DND-41 (cell line): ENCODE measurements around the gene ONECUT3.

ENCODE experiments used
- ATAC-seq: fragments of 200-7000 bp; cut with Tn5 transposase; 3 replicates; pipeline ENCODE4 v1.9.1; 2021; ENCODE audit warnings: low read depth; ENCODE audit not compliant: insufficient read depth
- DNase-seq: peaks from one replicate; pipeline ENCODE4 v3.0.0-alpha.2; 2020
- H2AFZ ChIP-seq: 2 replicates; pipeline ENCODE4 v1.6.0; 2012; ENCODE audit warnings: low read depth, low read length
- H3K27ac ChIP-seq: 2 replicates; pipeline ENCODE4 v1.5.1; 2012; ENCODE audit warnings: low read length, inconsistent platforms
- H3K27me3 ChIP-seq: fragments of 200-600 bp; sonication (generic); 2 replicates; pipeline ENCODE4 v1.6.0; 2012; ENCODE audit warnings: low read length, mild to moderate bottlenecking, inconsistent platforms; ENCODE audit not compliant: insufficient read depth, poor library complexity
- H3K36me3 ChIP-seq: 2 replicates; pipeline ENCODE4 v1.5.1; 2012; ENCODE audit warnings: low read length, inconsistent platforms; ENCODE audit not compliant: insufficient read depth
- H3K4me1 ChIP-seq: 2 replicates; pipeline ENCODE4 v1.5.1; 2012; ENCODE audit warnings: mild to moderate bottlenecking, low read length; ENCODE audit not compliant: insufficient read depth
- H3K4me2 ChIP-seq: 2 replicates; pipeline ENCODE4 v1.6.0; 2012; ENCODE audit warnings: mild to moderate bottlenecking, moderate library complexity, low read length, inconsistent platforms; ENCODE audit not compliant: insufficient read depth
- H3K4me3 ChIP-seq, 2 experiments: fragments of 200-600 bp in 1 of 2; shearing (Covaris generic) in 1 of 2; 2 replicates each; pipeline ENCODE4 v1.5.1; 2012 to 2016; ENCODE audit warnings: inconsistent platforms in 2 of 2, low read length in 2 of 2, mild to moderate bottlenecking in 2 of 2, low read depth in 1 of 2, moderate library complexity in 1 of 2
- H3K79me2 ChIP-seq: 2 replicates; pipeline ENCODE4 v1.6.0; 2012; ENCODE audit warnings: low read length, inconsistent platforms; ENCODE audit not compliant: insufficient read depth
- H3K9ac ChIP-seq: 2 replicates; pipeline ENCODE4 v1.6.0; 2012; ENCODE audit warnings: low read depth, mild to moderate bottlenecking, inconsistent platforms, low read length, moderate library complexity
- H3K9me3 ChIP-seq: 2 replicates; pipeline ENCODE4 v1.5.1; 2012; ENCODE audit warnings: low read length, moderate library complexity, mild to moderate bottlenecking, inconsistent platforms; ENCODE audit not compliant: insufficient read depth, severe bottlenecking
- H4K20me1 ChIP-seq: 2 replicates; pipeline ENCODE4 v1.6.0; 2012; ENCODE audit warnings: low read length; ENCODE audit not compliant: insufficient read depth
- CTCF ChIP-seq: IDR thresholded peaks from 2 replicates; pipeline ENCODE4 v1.5.1; 2012; ENCODE audit warnings: borderline replicate concordance, low read length, moderate library complexity, mild to moderate bottlenecking; ENCODE audit not compliant: poor library complexity, severe bottlenecking; ENCODE audit errors: extremely low read depth
- EZH2 ChIP-seq: IDR thresholded peaks from 3 replicates; pipeline ENCODE4 v1.6.1; 2012; ENCODE audit warnings: borderline replicate concordance, low read depth, mild to moderate bottlenecking, moderate library complexity, low read length, inconsistent platforms; ENCODE audit not compliant: severe bottlenecking

The ONECUT3 gene

GRCh38 chr19:1774989-1775772 is 21.9 kb downstream of the ONECUT3 start:
- Histone ChIP-seq H3K4me1 (no peaks in the 10 kb centered on the region), H3K27me3 (no peaks in the 10 kb centered on the region), H3K79me2 (no peaks in the 10 kb centered on the region), H3K4me3 (no peak overlapping the region), H3K9me3 (peaks cover 11% of the 10 kb centered on the region), H3K36me3 (no peaks in the 10 kb centered on the region), H3K4me2 (no peak overlapping the region), H3K27ac (no peak overlapping the region), H4K20me1 (no peaks in the 10 kb centered on the region), H3K9ac (no peak overlapping the region), H2AFZ (no peak overlapping the region)
- peak; percentile 70 for TF ChIP-seq CTCF
- no peak for TF ChIP-seq EZH2
- DNase-seq (peak; percentile 35), ATAC-seq (peak; percentile 65)

DNA sequence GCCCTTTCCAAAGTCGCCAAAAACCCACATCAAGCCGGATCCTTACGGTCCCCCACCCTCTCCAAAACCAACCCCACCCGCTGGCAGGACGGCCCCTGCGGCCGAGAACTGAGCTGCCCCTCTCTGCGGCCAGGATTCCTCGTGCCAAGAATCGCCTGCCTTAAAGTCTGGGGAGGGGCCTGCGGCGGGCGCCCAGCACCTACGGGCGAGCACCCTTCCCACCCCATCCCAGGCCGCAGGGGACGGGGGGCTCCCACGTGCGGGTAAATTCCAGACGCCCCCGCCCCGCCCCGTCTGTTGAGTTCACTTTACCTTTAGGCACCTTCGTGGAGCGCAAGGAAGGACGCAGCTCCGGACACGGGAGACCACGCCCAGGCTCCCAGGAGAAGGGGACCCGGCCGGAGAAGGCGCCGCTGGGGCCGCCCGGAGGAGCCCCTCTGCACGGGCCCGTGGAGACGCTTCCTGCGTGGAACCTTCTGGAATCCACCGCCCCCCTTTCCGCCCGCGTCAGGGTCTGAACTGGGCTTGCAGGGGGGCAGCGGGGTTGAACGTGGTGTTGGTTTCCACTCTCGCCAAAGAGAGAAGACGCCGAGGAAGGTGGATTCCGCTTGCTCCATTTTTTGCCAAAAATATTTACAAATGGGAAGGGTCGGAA is 22.8 kb downstream of the ONECUT3 start:
- DNase-seq: no peak
- Histone ChIP-seq H3K4me3 (no peak overlapping the region), H3K27ac (no peak overlapping the region), H3K4me2 (no peak overlapping the region), H3K9me3 (peaks cover 7% of the 10 kb centered on the region), H3K36me3 (no peaks in the 10 kb centered on the region), H2AFZ (no peak overlapping the region), H3K4me1 (no peaks in the 10 kb centered on the region), H3K27me3 (no peaks in the 10 kb centered on the region), H4K20me1 (no peaks in the 10 kb centered on the region), H3K79me2 (no peaks in the 10 kb centered on the region), H3K9ac (no peak overlapping the region)
- ATAC-seq: no peak
- TF ChIP-seq CTCF (no peak), EZH2 (no peak)

DNA sequence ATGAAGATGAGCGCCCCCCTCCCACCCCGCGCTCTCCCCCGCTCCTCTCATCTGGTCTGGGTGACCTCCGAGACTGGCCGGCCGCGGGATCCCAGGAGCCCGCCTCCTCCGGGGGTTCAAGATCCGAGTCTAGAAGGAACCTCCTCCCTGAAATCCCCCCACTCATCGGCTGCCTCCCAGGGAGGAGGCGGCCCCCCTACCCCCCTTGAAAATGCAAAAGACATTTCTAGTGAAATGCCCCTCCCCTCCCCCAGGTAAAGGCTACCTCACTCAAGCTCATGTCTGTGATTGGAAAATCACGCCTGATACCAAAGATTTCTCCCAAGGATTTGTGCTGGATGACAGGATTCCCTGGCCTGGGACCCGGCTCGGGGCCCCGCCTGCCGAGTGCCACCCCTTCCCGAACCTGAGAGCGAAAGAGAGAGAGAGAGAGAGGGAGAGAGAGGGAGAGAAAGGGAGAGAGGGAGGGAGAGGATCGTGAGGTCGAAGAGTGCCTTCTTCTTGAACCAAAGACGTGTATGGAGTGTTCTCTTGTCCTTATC is 23.4 kb downstream of the ONECUT3 start:
- no peak overlapping the region for H3K4me3 ChIP-seq
- H3K4me2 ChIP-seq: no peak overlapping the region
- no peak for TF ChIP-seq EZH2
- no peak for TF ChIP-seq CTCF
- H3K36me3 ChIP-seq: no peaks in the 10 kb centered on the region
- H3K9ac ChIP-seq: no peak overlapping the region
- DNase-seq: no peak
- H3K4me1 ChIP-seq: no peaks in the 10 kb centered on the region
- peaks cover under 1% of the 10 kb centered on the region for H3K9me3 ChIP-seq
- H3K27ac ChIP-seq: no peak overlapping the region
- no peak overlapping the region for H2AFZ ChIP-seq
- no peaks in the 10 kb centered on the region for H3K79me2 ChIP-seq
- ATAC-seq: no peak
- no peaks in the 10 kb centered on the region for H4K20me1 ChIP-seq
- no peaks in the 10 kb centered on the region for H3K27me3 ChIP-seq
